NB4 (cell line): ENCODE measurements around the gene GALNTL6.

Experiments used
- DNase-seq: peaks from one replicate; pipeline ENCODE4 v3.0.0; 2010; ENCODE audit warnings: low read depth
- H3K4me3 ChIP-seq: one replicate; pipeline ENCODE4 v1.5.1; 2011; ENCODE audit warnings: mild to moderate bottlenecking, low read depth, low read length, moderate library complexity
- CTCF ChIP-seq: IDR thresholded peaks from one replicate; pipeline ENCODE4 v1.5.1; 2012; ENCODE audit warnings: low read depth, low read length
- MAX ChIP-seq: IDR thresholded peaks from 2 replicates; pipeline ENCODE4 v1.6.1; 2011; ENCODE audit warnings: low read depth, low read length
- MYC ChIP-seq: IDR thresholded peaks from 2 replicates; pipeline ENCODE4 v1.6.1; 2011; ENCODE audit warnings: low read depth, low read length
- POLR2A ChIP-seq: IDR thresholded peaks from 2 replicates; pipeline ENCODE4 v1.6.1; 2011; ENCODE audit warnings: mild to moderate bottlenecking; ENCODE audit not compliant: insufficient read length; ENCODE audit errors: extremely low read depth

Gene GALNTL6

DNA sequence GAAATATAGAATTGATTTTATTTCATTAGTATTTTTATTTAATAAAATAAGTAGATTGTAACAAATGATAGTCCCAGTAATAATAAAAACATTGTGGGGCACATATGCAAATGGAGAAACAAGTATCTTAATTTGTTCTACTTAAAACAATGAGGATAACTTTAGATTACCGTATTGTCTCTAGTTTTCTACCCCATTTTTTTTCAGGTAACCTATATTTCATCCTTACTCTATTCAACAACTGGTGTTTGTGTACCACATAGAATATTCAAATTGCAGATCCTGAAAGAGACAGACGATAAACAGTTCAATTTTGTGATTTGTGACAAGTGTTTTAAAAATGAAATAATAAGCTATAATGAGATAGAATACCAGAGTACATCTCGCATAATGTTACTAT is 671.8 kb downstream of the GALNTL6 start:
- TF ChIP-seq MYC (no peak), MAX (no peak), CTCF (no peak), POLR2A (no peak)
- no peak for DNase-seq
- no peak overlapping the region for H3K4me3 ChIP-seq

GRCh38 chr4:172486531-172486930 is 673.3 kb downstream of the GALNTL6 start:
- DNase-seq: no peak
- H3K4me3 ChIP-seq: no peak overlapping the region
- no peak for TF ChIP-seq POLR2A
- no peak for TF ChIP-seq MYC
- no peak for TF ChIP-seq MAX
- no peak for TF ChIP-seq CTCF

DNA sequence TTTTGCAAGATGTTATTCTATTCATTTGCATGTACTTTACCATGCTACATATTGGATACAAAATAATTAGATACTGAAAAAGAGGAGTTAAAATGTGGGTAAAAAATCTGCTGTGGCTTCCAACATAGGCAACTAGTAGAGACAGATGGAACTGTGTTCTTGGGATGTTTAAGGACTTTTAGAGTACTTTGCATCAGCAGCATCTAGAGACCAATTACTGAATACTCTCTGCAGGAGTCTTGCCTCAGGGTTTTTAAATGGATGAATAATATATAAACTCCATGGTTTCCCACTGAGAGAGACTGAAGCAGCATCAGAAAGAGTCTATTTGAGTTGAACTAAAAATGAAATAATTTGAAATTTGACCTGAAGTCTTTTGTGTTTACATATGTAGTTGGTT is 676.7 kb downstream of the GALNTL6 start:
- no peak for DNase-seq
- H3K4me3 ChIP-seq: no peak overlapping the region
- TF ChIP-seq MYC: no peak
- TF ChIP-seq POLR2A: no peak
- TF ChIP-seq MAX: no peak
- no peak for TF ChIP-seq CTCF

GRCh38 chr4:172495769-172496168 is 682.6 kb downstream of the GALNTL6 start:
- no peak for DNase-seq
- no peak overlapping the region for H3K4me3 ChIP-seq
- TF ChIP-seq POLR2A: no peak
- TF ChIP-seq MYC: no peak
- TF ChIP-seq MAX: no peak
- TF ChIP-seq CTCF: no peak

GRCh38 chr4:172497321-172497720 is 684.1 kb downstream of the GALNTL6 start:
- no peak overlapping the region for H3K4me3 ChIP-seq
- no peak for TF ChIP-seq POLR2A
- TF ChIP-seq MAX: no peak
- no peak for TF ChIP-seq CTCF
- TF ChIP-seq MYC: no peak
- no peak for DNase-seq

- no peak for DNase-seq
- TF ChIP-seq MAX (no peak), CTCF (no peak), MYC (no peak), POLR2A (no peak)
- H3K4me3 ChIP-seq: no peak overlapping the region
Observed at GRCh38 chr4:172514011-172514410, 700.8 kb downstream of the GALNTL6 start.
